ENCODE results near the gene CDKAL1.
"Not testable (repeated sequence)": the region's sequence is repeated elsewhere in the genome, so short reads cannot be mapped to it uniquely, and the experiment has no call there.

CDKAL1 gene

GRCh38 chr6:20599302-20600051, 65.2 kb downstream of the CDKAL1 start:
- DNase-seq: no peak

DNA sequence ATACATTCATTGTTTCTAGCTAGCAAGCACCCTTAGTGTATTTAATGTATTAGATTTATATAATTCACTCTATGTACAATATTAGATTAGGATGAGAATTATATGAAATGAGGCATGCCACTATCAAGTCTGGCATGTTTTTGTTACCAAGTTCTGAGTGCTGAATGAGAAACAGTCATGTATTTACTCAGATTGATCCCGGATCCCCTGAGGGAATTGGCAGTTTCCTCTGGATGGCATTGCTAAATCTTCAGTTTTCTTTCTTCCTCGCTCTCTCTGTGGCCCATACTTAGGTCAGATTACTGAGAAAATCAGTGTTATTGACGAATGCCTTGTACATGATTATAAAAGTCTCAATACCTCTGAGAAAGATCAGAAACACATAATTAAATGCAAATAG, 66.6 kb downstream of the CDKAL1 start:
- DNase-seq: no peak

GRCh38 chr6:20604159-20604558, 69.9 kb downstream of the CDKAL1 start:
- no peak for DNase-seq

- DNase-seq: no peak
These were observed 70.8 kb downstream of the CDKAL1 start for GRCh38 chr6:20605061-20605460.

DNA sequence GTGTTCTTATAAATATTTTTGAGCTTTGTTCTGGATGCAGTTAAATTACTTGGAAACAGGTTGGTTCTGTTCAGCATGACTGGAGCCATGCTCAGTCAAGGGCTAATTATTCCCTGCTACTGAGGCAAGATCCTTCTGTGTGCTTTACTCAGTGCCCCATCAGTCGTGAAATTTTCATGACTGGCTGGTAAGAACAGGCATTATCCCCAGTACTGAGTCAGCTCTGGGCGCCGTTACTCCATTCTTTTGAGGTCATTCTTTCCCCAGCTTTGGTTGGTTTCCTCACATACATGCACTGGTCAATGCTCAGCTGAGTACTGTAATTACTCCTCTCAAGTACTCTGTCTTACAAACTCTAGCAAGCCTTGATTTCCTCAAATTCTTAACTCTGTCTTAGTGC, 71.3 kb downstream of the CDKAL1 start:
- no peak for DNase-seq

DNA sequence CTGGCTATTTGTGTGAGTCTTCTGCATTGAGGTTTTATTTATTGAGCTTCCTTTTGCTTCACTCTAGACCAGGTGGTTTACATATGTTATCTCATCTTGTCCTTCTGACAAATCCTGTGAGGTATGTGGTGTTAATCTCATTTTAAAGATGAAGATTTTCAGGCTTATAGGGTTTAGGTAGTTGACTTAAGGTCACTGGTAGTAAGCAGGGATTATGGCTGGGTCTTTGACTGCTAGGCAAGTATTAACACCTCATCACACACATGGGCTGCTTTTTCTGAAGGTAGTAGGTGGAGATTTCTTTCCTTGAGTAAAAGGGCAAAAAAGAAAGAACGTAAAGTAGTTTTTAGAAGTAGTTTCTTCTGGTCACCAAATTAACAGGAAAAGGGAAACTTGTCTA, 72.6 kb downstream of the CDKAL1 start:
- no peak for DNase-seq

- DNase-seq: no peak
These were observed 74.1 kb downstream of the CDKAL1 start for GRCh38 chr6:20608356-20608755.

- no peak for DNase-seq
These were observed 74.6 kb downstream of the CDKAL1 start for GRCh38 chr6:20608905-20609304.

- not testable (repeated sequence) for DNase-seq
These were observed 75.7 kb downstream of the CDKAL1 start for GRCh38 chr6:20609924-20610323.

- DNase-seq: no peak
These were observed 76.5 kb downstream of the CDKAL1 start for GRCh38 chr6:20610636-20611370.

DNA sequence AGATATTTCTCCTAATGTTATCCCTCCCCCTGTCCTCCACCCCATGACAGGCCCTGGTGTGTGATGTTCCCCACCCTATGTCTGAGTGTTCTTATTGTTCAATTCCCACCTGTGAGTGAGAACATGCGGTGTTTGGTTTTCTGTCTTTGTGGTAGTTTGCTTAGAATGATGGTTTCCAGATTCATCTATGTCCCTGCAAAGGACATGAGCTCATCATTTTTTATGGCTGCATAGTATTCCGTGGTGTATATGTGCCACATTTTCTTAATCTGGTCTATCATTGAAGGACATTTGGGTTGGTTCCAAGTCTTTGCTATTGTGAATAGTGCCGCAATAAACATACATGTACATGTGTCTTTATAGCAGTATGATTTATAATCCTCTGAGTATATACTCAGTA, 83.3 kb downstream of the CDKAL1 start:
- not testable (repeated sequence) for DNase-seq

GRCh38 chr6:20620043-20620442, 85.8 kb downstream of the CDKAL1 start:
- no peak for DNase-seq

- no peak for DNase-seq
These were observed 89.5 kb downstream of the CDKAL1 start for GRCh38 chr6:20623761-20624160.

- no peak for DNase-seq
These were observed 91.9 kb downstream of the CDKAL1 start for GRCh38 chr6:20626165-20626564.

GRCh38 chr6:20629509-20629908, 95.3 kb downstream of the CDKAL1 start:
- no peak for DNase-seq

DNA sequence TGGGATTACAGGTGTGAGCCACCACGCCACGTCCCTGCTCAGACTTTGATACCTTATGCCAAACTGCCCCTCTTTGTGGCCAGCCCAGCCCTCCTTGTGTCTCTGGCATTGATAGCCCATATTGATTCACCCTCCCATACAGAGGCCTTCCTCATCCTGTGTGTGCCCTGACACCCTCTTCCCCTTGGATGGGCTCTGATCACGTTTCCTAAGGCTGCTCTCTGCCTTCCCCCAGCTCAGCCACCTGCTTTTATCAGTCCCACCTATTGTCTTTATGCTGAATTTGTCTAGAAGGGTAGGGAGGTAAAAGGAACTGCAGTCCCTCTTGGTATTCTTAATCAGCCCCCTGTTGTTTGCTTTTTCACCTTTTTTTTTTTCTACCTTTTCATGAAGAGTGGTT, 95.9 kb downstream of the CDKAL1 start:
- DNase-seq: no peak

- DNase-seq: peak; percentile 27
These were observed 96.6 kb downstream of the CDKAL1 start for GRCh38 chr6:20630617-20631548.

- no peak for DNase-seq
These were observed 97.3 kb downstream of the CDKAL1 start for GRCh38 chr6:20631549-20631924.

- no peak for DNase-seq
These were observed 98.4 kb downstream of the CDKAL1 start for GRCh38 chr6:20632696-20633095.

DNA sequence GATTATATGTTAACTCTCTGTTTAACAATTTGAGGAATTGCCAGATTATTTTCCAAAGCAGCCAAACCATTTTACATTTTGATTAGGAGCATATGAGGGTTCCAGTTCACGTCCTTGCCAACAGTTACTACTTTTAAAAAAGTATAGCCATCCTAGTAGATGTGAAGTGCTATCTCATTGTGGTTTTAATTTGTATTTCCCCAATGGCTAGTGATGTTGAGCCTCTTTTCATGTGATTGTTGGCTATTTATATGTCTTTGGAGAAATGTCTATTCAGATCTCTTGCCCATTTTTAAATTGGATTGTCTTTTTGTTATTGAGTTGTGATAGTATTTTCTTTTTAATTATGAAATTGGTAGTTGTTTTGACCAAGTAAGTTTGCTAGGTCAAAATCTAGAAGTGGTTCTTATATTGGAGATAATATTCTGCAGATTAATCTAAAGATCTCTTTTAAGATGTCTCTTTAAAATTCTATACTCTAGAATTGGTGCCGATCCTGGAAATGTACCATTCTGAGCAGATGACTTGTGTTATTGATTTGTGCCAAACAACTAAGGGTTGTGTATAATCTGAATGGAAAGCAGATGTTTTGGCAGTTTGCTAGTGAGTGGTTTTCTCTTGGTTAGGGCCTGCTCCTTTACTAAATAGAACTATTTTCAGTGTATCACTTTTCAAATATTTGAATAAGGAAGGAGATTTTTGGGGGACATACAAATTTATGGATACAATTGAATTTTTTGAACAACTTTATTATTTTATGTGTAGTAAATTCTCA, 99.5 kb downstream of the CDKAL1 start:
- DNase-seq: no peak

- no peak for DNase-seq
These were observed 104.9 kb downstream of the CDKAL1 start for GRCh38 chr6:20639161-20639560.

- no peak for DNase-seq
These were observed 105.9 kb downstream of the CDKAL1 start for GRCh38 chr6:20640181-20640580.

DNA sequence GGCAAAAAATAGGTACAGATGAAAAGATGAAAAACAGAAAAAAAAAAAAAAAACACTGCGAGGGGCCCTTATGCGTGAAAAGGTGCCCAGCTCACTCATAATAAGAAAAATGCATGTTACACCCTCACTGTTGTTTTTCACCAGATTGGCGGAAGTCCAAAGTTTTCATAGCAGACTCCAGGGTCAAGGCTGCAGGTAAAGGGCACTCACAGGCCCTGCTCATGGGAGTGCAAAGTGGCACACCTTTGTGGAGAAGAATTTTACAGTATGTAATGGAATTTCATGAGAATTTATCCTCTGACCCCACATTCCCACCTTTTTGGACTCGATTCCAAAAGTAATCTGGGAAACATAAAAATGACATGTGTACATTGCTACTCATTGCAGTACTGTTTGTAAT, 108.2 kb downstream of the CDKAL1 start:
- DNase-seq: no peak
